Gastrocnemius medialis (tissue), 4 donors: ENCODE measurements around the gene MSLN.

Experiments
- POLR2A ChIP-seq, 2 donors: fragments of 450-650 bp; IDR thresholded peaks; one replicate each; pipeline ENCODE4 v1.6.1; 2017; ENCODE audit warnings: antibody characterized with exemption in 2 of 2, mild to moderate bottlenecking in 2 of 2, moderate library complexity in 2 of 2
- TF ChIP-seq, protein P1 (sequence below), 5 experiments: fragments of 450-650 bp in 3 of 5; fragments of 200-600 bp in 2 of 5; sonication (generic) in 2 of 5; IDR thresholded peaks in 4 of 5; conservative IDR thresholded peaks in 1 of 5; 1 replicate in 4 of 5; 2 replicates in 1 of 5; pipeline ENCODE4 v1.5.1; 2016 to 2019; ENCODE audit warnings: antibody characterized with exemption in 5 of 5, mild to moderate bottlenecking in 3 of 5, moderate library complexity in 3 of 5

DNA sequence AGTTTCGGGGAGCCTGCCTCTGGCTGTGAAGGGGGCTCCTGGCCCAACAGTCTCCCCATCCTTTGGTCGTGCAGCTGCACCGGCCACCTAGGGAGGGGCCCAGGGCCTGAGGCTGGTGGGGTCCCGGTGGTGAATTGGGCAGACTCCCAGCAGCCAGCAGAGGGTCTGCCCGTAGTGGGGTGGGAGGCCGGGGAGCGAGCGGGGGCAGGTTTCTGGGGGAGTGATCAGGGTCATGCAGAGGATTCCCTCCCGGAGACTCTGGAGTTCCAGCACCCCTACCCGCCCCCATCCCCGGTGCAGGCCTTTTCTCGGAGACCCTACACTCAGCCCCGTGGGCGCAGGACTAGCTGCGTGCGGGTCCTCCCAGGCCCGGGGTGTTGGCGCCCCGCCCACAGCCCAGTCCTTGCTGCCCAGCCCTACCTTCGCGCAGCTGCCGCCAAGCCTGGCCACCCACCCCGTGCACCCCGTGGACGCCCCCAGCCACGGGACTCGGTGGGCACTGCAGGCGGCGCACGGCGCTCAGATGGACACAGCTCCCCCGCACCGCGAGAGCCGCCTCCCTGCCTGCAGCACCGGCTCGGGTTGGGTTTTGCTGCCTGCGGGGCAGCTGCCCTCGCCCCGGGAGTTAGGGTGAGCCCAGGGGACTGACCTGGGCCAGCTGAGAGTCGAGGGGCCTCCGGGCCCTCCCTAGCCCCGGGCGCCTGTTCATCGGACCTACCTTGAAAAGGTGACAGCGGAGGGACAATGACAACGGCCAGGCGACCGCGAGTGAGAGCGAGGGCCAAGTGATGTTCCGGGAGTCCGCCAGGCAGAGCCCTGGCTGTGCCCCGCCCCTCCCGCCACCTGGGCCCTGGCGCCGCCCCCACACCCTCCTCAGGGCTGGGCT is 39.7 kb downstream of the MSLN start, which contains the start of gene GNG13:
- TF ChIP-seq, protein P1, sequence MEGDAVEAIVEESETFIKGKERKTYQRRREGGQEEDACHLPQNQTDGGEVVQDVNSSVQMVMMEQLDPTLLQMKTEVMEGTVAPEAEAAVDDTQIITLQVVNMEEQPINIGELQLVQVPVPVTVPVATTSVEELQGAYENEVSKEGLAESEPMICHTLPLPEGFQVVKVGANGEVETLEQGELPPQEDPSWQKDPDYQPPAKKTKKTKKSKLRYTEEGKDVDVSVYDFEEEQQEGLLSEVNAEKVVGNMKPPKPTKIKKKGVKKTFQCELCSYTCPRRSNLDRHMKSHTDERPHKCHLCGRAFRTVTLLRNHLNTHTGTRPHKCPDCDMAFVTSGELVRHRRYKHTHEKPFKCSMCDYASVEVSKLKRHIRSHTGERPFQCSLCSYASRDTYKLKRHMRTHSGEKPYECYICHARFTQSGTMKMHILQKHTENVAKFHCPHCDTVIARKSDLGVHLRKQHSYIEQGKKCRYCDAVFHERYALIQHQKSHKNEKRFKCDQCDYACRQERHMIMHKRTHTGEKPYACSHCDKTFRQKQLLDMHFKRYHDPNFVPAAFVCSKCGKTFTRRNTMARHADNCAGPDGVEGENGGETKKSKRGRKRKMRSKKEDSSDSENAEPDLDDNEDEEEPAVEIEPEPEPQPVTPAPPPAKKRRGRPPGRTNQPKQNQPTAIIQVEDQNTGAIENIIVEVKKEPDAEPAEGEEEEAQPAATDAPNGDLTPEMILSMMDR (IDR thresholded peaks at IDR 0.05 in 4 of 5, conservative IDR thresholded peaks at IDR 0.05 in 1 of 5), result no peak
- no peak for TF ChIP-seq POLR2A (IDR thresholded peaks at IDR 0.05)
